RWPE2 (cell line): ENCODE measurements around the gene NDUFS8.

Experiments
- ATAC-seq: fragments of 200-7000 bp; cut with Tn5 transposase; 3 replicates; pipeline ENCODE4 v1.9.1; 2021; ENCODE audit warnings: low read depth
- DNase-seq: peaks from one replicate; pipeline ENCODE4 v3.0.0-alpha.2; 2020; ENCODE audit warnings: low spot score
- H3K27ac ChIP-seq: fragments of 450-650 bp; 2 replicates; pipeline ENCODE4 v1.5.1; 2017; ENCODE audit warnings: mild to moderate bottlenecking; ENCODE audit not compliant: poor library complexity, severe bottlenecking
- H3K27me3 ChIP-seq: fragments of 250-450 bp; sonication (Bioruptor Pico); 2 replicates; pipeline ENCODE4 v1.5.1; 2021; ENCODE audit warnings: mild to moderate bottlenecking, moderate library complexity; ENCODE audit not compliant: insufficient read depth, poor library complexity, severe bottlenecking
- H3K36me3 ChIP-seq: fragments of 250-450 bp; sonication (Bioruptor Pico); 2 replicates; pipeline ENCODE4 v1.5.1; 2020; ENCODE audit warnings: low read depth, mild to moderate bottlenecking, moderate library complexity
- H3K4me1 ChIP-seq: fragments of 250-450 bp; sonication (Bioruptor Pico); 2 replicates; pipeline ENCODE4 v1.5.1; 2021; ENCODE audit warnings: mild to moderate bottlenecking, moderate library complexity; ENCODE audit not compliant: insufficient read depth, poor library complexity, severe bottlenecking
- H3K4me3 ChIP-seq: fragments of 250-450 bp; sonication (Bioruptor Pico); 2 replicates; pipeline ENCODE4 v1.5.1; 2021; ENCODE audit warnings: mild to moderate bottlenecking, moderate library complexity; ENCODE audit not compliant: severe bottlenecking
- H3K9me3 ChIP-seq: fragments of 250-450 bp; sonication (Bioruptor Pico); 2 replicates; pipeline ENCODE4 v1.5.1; 2021; ENCODE audit warnings: mild to moderate bottlenecking, moderate library complexity; ENCODE audit not compliant: severe bottlenecking
- TF ChIP-seq, protein P1 (sequence below): fragments of 450-650 bp; IDR thresholded peaks from one replicate; pipeline ENCODE4 v1.5.1; 2017; ENCODE audit warnings: mild to moderate bottlenecking, moderate library complexity; ENCODE audit not compliant: poor library complexity, severe bottlenecking

The NDUFS8 gene

DNA sequence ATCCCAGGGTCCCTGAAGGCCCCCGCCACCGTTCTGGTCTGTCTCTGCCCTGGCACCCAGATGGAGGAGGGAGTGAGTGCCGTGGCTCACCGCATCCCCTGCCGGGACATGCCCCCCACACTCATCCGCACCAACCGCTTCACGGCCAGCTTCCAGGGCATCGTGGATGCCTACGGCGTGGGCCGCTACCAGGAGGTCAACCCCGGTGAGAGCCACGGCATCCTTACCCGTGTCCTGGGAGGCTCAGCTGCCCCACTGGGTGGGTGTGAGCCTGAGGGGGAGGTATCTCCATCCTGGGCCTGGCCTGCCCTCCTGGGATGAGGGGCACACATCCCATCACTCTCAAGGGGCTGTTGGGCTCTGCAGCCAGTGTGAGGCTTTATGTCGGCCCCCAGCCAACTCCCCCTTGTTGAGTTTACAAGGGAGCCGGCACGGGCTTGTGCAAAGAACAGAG, 14.4 kb downstream of the NDUFS8 start:
- Histone ChIP-seq H3K4me1 (peaks cover 2% of the 10 kb centered on the region), H3K9me3 (no peaks in the 10 kb centered on the region), H3K4me3 (no peak overlapping the region), H3K27me3 (no peaks in the 10 kb centered on the region), H3K27ac (no peak overlapping the region), H3K36me3 (peaks cover 30% of the 10 kb centered on the region)
- DNase-seq (no peak), ATAC-seq (no peak)
- TF ChIP-seq, protein P1, sequence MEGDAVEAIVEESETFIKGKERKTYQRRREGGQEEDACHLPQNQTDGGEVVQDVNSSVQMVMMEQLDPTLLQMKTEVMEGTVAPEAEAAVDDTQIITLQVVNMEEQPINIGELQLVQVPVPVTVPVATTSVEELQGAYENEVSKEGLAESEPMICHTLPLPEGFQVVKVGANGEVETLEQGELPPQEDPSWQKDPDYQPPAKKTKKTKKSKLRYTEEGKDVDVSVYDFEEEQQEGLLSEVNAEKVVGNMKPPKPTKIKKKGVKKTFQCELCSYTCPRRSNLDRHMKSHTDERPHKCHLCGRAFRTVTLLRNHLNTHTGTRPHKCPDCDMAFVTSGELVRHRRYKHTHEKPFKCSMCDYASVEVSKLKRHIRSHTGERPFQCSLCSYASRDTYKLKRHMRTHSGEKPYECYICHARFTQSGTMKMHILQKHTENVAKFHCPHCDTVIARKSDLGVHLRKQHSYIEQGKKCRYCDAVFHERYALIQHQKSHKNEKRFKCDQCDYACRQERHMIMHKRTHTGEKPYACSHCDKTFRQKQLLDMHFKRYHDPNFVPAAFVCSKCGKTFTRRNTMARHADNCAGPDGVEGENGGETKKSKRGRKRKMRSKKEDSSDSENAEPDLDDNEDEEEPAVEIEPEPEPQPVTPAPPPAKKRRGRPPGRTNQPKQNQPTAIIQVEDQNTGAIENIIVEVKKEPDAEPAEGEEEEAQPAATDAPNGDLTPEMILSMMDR = no peak

DNA sequence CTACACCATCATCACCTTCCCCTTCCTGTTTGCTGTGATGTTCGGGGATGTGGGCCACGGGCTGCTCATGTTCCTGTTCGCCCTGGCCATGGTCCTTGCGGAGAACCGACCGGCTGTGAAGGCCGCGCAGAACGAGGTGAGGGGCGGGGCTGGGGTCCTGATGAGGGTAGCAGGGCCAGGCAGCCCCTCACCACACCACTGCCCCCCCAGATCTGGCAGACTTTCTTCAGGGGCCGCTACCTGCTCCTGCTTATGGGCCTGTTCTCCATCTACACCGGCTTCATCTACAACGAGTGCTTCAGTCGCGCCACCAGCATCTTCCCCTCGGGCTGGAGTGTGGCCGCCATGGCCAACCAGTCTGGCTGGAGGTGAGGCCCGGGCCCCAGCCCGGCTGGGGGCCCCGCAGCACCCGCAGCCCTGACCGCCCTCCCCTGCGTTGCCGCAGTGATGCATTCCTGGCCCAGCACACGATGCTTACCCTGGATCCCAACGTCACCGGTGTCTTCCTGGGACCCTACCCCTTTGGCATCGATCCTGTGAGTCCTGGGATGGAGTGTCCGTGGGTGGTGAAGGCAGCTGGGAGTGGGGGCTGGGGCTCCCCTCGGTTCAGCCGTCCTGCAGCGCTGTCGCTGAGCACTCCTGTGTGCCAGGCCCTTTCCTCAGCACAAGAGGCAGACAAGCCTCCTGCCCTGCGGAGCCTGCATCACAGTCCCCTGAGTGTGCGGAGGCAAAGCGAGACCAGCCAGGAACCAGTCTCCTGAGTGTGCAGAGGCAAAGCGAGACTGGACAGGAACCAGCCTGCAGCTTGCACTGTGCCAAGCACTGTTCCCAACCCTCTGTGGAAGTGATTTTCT, 17.2 kb downstream of the NDUFS8 start:
- Histone ChIP-seq H3K9me3 (no peaks in the 10 kb centered on the region), H3K4me3 (no peak overlapping the region), H3K36me3 (peaks cover 39% of the 10 kb centered on the region), H3K27me3 (no peaks in the 10 kb centered on the region), H3K4me1 (no peaks in the 10 kb centered on the region), H3K27ac (no peak overlapping the region)
- TF ChIP-seq, protein P1 = no peak
- ATAC-seq (no peak), DNase-seq (no peak)

DNA sequence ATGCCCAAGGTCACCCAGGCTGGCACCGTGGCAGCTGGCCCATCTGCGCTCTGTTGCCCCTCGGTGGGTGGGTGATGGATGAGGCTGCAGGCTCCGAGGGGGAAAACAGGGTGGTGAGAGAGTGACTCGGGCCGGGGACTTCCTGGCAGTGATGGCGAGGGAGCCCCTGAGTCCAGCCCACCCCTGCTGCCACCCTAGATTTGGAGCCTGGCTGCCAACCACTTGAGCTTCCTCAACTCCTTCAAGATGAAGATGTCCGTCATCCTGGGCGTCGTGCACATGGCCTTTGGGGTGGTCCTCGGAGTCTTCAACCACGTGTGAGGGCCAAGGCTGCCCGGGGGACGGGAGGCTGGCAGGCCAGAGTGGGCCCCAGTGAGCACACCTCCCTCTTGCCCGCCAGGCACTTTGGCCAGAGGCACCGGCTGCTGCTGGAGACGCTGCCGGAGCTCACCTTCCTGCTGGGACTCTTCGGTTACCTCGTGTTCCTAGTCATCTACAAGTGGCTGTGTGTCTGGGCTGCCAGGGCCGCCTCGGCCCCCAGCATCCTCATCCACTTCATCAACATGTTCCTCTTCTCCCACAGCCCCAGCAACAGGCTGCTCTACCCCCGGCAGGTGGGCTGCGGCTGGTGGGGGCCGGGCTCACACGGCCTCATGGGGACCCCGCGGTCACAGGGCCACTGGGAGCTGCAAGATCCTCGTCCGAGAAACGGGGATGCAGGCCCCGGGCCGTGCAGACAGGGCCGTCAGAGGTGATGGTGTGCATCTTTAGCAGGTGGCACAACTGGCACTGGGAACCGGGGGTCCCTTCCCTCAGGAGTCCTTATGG, 18.4 kb downstream of the NDUFS8 start:
- H3K27ac ChIP-seq = no peak overlapping the region

DNA sequence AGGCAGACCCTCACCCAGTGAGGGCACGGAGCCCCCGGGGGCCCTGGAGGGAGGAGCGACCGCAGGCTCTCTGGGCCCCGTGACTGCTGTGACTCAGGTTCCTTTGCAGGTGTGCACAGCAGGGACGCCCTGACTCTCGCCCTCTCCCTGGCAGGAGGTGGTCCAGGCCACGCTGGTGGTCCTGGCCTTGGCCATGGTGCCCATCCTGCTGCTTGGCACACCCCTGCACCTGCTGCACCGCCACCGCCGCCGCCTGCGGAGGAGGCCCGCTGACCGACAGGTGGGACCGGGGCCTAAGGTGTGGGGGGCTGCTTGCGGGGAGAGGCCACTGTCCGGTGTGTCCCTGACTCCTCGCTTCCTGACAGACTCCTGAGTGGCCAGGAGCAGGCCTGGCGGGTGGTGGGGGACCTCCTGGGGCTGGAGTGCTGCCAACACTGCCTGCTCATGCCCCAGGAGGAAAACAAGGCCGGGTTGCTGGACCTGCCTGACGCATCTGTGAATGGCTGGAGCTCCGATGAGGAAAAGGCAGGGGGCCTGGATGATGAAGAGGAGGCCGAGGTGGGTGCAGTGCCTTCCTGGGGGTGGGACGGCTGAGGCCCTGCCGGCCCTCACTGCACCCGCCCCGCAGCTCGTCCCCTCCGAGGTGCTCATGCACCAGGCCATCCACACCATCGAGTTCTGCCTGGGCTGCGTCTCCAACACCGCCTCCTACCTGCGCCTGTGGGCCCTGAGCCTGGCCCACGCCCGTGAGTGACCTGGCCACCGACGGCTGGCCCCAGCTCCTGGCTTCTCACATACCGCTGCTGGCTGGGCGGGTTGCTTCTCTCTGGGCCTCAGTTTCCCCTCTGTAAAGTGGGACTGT, 19.3 kb downstream of the NDUFS8 start:
- H3K27me3 ChIP-seq = no peaks in the 10 kb centered on the region
- TF ChIP-seq, protein P1 = no peak
- no peak for ATAC-seq
- no peak overlapping the region for H3K4me3 ChIP-seq
- peaks cover 33% of the 10 kb centered on the region for H3K36me3 ChIP-seq
- H3K9me3 ChIP-seq = no peaks in the 10 kb centered on the region
- no peak overlapping the region for H3K27ac ChIP-seq
- H3K4me1 ChIP-seq = no peaks in the 10 kb centered on the region
- no peak for DNase-seq

More for the DNA sequence above, 18.4 kb downstream of the NDUFS8 start:
- no peak for ATAC-seq
- H3K4me1 ChIP-seq = no peaks in the 10 kb centered on the region
- TF ChIP-seq, protein P1 = no peak
- DNase-seq = no peak
- H3K36me3 ChIP-seq = peaks cover 33% of the 10 kb centered on the region
- no peaks in the 10 kb centered on the region for H3K9me3 ChIP-seq
- no peak overlapping the region for H3K4me3 ChIP-seq
- H3K27me3 ChIP-seq = no peaks in the 10 kb centered on the region
